Activated CD4-positive, CD25-positive, alpha-beta regulatory T cell treated with anti-CD3 and anti-CD28 coated beads, Interleukin-2, amount 50 U/mL, for 24 hours (primary cell): ENCODE data around the gene DLGAP5.
A peak's percentile ranks its signal among the peaks of the same experiment; 100 is the strongest.

Source experiments
- ATAC-seq, 2 donors: fragments of 150-1000 bp; cut with Tn5 transposase; one replicate each; pipeline ENCODE4 v1.10.0; 2021; ENCODE audit warnings: mild to moderate bottlenecking in 1 of 2, moderate library complexity in 1 of 2

DLGAP5 gene

GRCh38 chr14:55129428-55130195 is 61.8 kb downstream of the DLGAP5 start:
- ATAC-seq, result peak; percentile 62 to 67

DNA sequence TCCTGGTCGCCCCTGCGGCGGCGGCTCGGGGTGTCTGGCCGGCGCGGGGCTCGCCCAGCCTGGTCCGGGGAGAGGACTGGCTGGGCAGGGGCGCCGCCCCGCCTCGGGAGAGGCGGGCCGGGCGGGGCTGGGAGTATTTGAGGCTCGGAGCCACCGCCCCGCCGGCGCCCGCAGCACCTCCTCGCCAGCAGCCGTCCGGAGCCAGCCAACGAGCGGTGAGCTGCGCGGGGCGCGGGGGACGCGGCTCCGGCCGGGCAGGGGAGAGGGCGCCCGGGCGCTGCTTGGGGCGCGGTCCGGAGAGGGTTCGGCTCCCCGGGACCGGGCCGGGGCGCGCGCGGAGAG is 62.3 kb downstream of the DLGAP5 start, which contains the start of gene LGALS3:
TSS of gene LGALS3 (plus strand) at position 167 of the 342 bp plus-strand sequence. CDS start 8,122 bp downstream, outside the sequence.
- peak; percentile 60 to 66 for ATAC-seq

DNA sequence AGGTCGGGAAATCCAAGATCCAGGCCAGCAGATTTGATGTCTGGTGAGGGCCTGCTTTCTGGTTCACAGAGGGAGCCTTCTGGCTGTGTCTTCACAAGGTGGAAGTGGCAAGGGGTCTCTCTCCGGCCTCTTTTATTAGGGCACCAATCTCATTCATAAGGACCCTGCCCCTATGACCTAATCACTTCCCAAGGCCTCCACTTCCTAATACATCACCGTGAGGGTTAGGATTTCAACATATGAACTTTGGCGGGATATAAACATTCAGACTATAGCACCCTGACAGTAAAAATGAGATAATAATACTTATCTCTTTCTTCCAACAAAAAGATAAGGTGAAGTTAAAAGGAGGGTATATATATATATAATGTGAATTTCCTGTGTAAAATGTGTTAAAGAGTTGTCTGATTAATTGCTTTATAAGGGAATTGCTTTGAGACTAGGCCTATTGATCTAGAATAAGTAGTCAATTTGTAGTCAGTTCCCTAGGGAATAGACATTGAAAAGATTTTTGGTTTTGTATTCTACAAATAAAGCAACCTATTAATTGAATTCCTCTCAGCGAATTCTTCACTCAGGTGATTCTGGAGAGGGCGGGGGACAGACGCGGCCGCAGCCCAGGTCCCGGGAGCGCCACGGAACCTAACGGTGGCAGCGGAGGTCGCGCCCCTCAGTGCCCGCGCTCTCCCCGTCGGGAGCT is 62.8 kb downstream of the DLGAP5 start:
- ATAC-seq, result no peak

- ATAC-seq, result no peak
These were observed 63.9 kb downstream of the DLGAP5 start for GRCh38 chr14:55127460-55127951.

GRCh38 chr14:55126932-55127459 is 64.4 kb downstream of the DLGAP5 start:
- ATAC-seq, result no peak

- ATAC-seq, result peak in 1 of 2 donors; percentile 3
These were observed 65.4 kb downstream of the DLGAP5 start for GRCh38 chr14:55126034-55126433.

DNA sequence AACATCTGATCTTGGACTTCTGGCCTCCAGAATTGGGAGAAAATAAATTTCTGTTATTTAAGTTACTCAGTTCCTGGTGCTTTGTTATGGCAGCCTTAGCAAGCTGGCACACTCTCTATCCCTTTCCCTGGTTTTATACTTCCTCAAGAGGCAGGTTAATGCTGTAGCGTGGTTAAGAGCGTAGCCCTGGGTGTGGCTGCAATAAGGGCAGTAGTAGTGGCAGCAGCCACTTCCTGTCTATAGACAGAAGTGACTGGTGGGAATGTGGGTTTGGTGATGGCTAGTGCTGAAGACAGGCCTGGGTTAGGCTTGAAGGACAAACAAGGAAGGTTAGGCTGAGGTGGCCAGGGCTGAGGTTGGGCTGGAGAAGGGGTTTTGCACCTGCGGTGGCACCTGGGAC is 66.0 kb downstream of the DLGAP5 start:
- no peak for ATAC-seq

GRCh38 chr14:55124774-55125386 is 66.5 kb downstream of the DLGAP5 start:
- ATAC-seq, result no peak

GRCh38 chr14:55123852-55124639 is 67.3 kb downstream of the DLGAP5 start:
- ATAC-seq, result no peak

GRCh38 chr14:55123101-55123500 is 68.3 kb downstream of the DLGAP5 start:
- no peak for ATAC-seq

GRCh38 chr14:55122440-55122986 is 68.9 kb downstream of the DLGAP5 start:
- no peak for ATAC-seq

- ATAC-seq, result no peak
These were observed 69.6 kb downstream of the DLGAP5 start for GRCh38 chr14:55121628-55122439.

GRCh38 chr14:55120571-55121495 is 70.6 kb downstream of the DLGAP5 start:
- no peak for ATAC-seq

GRCh38 chr14:55118761-55119160 is 72.6 kb downstream of the DLGAP5 start:
- ATAC-seq, result no peak

GRCh38 chr14:55117803-55118441 is 73.5 kb downstream of the DLGAP5 start:
- ATAC-seq, result no peak

DNA sequence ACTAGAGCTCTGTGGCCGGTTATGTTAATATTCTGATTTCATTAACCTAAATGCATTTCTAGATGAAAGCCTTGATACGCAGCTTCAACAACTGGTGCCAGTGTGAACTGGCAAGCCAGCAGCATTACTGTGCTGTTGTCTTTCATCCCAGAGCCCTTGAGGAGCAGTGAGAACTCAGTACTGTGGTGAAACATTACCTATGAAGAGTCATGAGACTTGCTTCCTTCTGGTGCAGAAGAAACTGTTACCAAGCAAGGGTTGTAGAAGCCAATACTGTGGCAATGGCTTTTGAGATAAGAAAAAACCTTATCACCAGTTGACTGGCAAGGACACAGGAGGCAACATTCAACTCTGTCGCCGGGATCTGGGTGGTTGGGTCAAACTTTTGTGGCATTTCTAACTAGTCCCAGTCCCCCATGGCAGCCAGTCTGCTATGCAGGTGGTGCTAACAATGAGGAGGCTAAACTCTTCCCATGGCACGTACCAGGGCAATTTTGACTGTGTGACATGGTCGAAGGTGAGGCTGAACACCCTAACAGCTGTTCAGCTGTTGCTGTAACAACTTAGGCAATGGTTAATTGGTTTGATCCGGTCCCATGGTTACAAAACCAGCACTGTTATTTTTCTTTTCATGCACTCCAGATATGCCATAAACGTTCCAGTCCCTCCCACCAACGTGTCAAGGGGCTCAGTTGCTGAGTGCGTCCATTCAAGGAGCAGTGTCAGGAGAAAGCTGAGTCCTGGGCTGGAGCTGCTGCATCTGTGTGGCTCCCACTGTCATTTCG is 74.9 kb downstream of the DLGAP5 start:
- no peak for ATAC-seq

DNA sequence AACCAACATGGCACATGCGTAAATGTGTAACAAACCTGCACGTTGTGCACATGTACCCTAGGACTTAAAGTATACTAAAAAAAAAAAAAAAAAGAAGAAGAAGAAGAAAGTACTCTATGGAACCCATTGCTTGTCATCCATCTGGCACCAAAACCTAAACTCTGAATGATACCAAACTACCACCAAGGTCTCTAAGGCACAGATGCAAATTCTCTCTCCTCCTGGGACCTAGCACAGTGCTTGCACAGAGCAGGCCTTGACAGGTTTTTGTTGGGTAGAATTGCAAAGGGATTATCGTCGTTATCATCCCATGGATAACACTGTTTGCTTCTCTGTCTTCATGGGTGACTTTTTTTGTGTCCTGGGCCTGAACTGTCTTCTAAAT is 75.5 kb downstream of the DLGAP5 start:
- no peak for ATAC-seq

GRCh38 chr14:55115460-55115859 is 75.9 kb downstream of the DLGAP5 start:
- no peak for ATAC-seq

DNA sequence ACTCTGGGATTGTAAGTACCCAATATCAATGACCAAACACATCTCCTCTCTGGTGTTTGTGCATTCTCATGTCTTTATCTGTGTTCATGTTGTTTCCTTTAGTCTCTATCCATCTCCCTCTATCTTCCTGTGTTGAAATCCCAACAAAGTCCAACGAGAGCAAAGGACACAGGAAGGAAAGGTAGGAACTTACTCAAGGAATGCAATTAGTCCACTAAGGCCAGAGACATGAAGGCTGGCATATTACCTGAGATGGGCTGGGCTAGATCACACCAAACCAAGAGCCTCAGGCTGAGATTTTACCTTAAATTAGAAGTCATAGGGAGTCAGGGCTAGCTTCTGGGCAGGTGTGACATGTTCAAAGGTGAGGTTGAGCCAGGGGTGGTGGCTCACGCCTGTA is 76.7 kb downstream of the DLGAP5 start:
- no peak for ATAC-seq
